GM20431 (cell line): ENCODE measurements around the gene LTK.
"Not testable (repeated sequence)": the region's sequence is repeated elsewhere in the genome, so short reads cannot be mapped to it uniquely, and the experiment has no call there.

Source experiments
- in situ Hi-C: fragments of 300-500 bp; cut with MseI, MboI; formaldehyde crosslinking; loops from one replicate; pipeline ENCODE4 v1.15.0; 2020; ENCODE audit warnings: low sequenced_read_pairs; ENCODE audit not compliant: unreplicated experiment

LTK gene

DNA sequence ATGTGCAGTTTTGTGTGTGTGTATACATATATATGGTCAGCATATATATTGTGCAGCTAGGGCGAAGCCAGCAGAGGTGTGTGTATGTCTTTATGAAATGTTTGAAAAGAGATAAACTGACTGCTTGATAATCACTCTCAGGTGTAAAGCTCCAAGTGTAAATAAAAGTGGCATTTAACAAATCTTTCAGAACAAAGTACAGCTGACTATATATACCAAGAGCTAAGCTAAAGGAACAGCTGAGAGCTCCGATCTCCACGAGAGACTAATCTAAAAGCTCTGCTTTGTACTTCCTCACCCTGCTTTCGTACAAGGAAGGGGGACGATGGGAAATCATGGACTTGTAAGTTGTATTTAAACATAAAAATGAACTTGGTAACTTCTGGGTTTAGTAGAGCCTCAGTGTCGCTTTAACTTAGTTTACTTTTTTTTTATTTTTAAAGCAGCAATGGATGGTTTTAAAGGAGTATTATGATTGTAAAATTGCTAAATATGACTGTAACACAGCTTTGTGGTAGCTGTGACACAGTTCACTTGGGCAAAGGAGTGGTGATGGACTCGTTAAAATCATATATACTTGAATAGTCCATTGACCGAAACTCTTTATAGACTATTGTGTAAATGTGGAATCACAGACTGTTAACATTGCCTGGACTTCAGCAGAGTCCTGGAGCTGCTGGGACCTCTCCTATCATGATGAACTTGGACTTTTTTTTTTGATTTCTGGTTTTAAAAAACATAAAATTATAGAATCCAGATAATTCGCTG is 31.3 kb downstream of the LTK start:
- in situ Hi-C loops: no loop called here

DNA sequence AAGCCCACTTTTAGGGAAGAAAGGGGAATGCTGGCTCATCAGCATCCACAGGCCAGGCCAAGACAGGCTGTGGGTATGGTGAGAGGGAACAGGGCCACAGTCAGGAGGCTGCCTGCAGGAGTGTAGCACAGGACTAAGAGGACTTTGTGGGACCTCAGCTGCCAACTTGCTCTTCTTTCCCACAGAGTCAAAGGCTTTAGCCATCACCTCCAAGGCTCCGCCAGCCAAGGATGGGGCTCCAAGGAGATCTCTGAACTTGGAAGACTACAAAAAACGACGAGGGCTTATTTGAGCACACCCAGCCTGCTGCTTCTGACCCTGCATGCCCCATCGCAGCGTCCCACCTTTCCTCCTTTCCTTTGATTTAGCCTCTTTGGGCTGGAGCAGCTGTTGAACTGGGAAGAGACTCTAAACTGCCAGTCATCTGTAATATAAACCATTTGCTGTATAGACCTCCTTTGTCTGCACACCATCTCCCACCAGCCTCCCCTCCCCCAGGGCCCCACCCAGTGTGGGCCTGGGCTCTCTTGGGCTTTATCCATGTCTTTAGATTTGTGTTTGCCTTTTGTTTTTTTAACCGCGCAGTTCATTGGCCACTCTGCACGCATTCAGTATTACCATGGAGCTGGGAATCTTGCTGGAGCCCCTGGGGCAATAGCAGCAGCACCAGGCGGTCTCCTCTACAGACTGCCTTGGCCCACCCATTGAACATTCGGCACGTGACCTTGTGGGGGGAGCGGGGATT is 33.1 kb downstream of the LTK start:
- in situ Hi-C loops: no loop called here

GRCh38 chr15:41476416-41477048 is 37.1 kb downstream of the LTK start:
- in situ Hi-C loops: no loop called here

- in situ Hi-C loops: no loop called here
Observed at GRCh38 chr15:41474941-41475340, 38.7 kb downstream of the LTK start.

DNA sequence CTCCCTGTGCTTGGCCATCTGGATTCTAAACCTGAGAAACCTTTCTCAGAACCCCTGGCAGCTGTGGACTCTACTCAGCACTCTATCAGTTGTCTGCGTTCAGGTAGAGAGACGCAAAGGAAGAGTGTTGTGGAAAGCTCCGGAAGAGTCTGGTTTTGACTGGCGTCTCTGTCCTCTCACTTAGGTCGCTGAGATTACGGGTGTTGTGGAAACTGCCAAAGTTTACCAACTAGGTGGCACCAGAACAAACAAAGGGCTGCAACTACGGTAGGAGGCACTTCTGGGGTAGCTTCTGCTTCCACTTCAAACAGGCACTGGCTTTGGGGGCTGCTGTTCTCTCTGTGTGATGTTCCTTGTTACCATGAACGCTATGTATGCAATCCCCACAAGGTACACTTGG is 39.2 kb downstream of the LTK start:
- in situ Hi-C loops: no loop called here

DNA sequence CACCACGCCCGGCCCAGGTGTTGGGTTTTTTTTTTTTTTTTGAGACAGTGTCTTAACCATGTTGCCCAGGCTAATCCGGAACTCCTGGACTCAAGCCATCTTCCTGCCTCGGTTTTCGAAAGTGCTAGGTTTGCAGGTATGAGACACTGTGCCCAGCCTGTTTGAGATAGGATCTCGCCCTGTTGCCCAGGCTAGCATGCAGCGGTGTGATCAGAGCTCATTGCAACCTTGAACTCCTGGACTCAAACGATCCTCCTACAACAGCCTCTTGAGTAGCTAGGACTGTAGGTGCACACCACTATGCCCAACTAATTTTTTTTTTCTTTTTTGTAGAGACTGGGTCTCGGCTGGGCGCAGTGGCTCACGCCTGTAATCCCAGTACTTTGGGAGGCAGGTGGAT is 40.2 kb downstream of the LTK start:
- in situ Hi-C loops: no loop called here

GRCh38 chr15:41469644-41470043 is 44.0 kb downstream of the LTK start:
- in situ Hi-C loops: not testable (repeated sequence)

DNA sequence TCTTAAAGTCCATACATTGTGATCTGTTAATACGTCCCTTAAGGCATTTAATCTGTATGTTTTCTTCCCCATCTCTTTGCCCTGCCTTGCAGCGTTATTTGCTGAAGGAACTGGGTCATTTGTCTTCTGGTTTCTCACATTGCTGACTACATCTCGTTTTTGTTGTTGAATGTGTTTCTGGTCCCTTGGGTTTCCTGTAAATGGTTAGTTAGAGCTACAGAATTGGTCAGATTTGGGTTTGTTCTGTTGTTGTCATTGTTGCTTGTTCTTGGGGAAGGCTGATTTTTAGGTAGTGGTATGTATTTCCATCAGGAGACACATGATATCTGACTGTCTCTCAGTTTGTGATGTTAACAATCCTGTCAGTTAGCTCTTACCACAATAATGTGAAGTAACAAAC is 46.9 kb downstream of the LTK start:
- in situ Hi-C loops: no loop called here

DNA sequence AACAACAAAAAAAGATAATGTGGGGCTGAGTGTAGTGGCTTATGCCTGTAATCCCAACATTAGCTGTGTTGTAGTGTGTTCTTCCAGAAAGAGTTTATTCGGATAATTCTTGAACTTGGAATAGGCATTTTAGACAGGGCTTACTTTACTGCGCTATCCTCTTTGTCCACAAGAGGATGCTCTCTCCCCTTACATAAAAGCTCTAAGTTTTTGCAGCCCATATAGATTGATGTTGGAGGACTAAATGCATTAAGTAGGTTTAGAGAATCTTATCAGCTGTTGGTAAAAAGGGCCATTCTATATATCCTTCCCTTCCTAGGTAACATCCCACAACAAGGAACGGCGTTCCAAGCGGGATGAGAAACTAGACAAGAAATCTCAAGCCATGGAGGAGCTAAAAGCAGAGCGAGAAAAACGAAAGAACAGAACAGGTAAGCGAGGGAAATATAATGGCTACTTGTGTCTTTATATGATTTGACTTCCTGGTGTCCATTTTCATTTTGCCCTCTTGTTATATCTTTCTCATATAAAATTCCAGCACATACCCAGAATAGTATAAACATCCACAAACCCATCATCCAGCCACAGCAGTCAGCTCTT is 47.7 kb downstream of the LTK start:
- in situ Hi-C loops: no loop called here

DNA sequence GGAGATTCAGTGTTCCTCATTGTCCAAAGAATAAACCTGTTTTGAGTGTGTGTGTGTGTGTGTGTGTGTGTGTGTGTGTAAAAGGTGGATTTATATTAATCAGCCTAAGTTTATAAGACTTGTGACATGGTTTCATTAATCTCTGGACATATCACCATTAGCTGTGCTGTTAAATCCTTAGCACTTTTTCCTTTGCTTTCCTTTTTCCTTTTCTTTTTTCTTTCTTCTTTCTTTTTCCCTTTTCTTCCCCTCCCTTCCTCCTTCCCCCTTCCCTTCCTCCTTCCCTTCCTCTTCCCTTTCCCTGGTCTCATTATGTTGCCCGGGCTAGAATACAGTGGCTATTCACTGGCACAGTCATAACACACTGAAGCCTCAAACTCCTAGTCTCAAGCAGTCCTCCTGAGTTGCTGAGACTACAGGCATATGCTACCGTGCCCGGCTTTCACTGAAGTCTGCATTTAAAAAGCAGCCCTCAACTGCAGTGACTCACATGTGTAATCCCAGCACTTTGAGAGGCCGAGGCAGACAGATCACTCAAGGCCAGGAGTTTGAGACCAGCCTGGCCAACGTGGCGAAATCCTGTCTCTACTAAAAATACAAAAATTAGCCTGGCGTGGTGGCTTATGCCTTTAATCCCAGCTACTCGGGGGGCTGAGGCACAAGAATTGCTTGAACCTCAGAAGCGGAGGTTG is 48.6 kb downstream of the LTK start:
- in situ Hi-C loops: no loop called here

GRCh38 chr15:41462084-41462795 is 51.4 kb downstream of the LTK start:
- in situ Hi-C loops: no loop called here
